ENCODE measurements around the gene CNTN2. TPM values are rescaled to one million over a fixed set of nuclear protein-coding genes. Genes with fewer than 3 reads are reported as not detected.

Gene CNTN2, protein sequence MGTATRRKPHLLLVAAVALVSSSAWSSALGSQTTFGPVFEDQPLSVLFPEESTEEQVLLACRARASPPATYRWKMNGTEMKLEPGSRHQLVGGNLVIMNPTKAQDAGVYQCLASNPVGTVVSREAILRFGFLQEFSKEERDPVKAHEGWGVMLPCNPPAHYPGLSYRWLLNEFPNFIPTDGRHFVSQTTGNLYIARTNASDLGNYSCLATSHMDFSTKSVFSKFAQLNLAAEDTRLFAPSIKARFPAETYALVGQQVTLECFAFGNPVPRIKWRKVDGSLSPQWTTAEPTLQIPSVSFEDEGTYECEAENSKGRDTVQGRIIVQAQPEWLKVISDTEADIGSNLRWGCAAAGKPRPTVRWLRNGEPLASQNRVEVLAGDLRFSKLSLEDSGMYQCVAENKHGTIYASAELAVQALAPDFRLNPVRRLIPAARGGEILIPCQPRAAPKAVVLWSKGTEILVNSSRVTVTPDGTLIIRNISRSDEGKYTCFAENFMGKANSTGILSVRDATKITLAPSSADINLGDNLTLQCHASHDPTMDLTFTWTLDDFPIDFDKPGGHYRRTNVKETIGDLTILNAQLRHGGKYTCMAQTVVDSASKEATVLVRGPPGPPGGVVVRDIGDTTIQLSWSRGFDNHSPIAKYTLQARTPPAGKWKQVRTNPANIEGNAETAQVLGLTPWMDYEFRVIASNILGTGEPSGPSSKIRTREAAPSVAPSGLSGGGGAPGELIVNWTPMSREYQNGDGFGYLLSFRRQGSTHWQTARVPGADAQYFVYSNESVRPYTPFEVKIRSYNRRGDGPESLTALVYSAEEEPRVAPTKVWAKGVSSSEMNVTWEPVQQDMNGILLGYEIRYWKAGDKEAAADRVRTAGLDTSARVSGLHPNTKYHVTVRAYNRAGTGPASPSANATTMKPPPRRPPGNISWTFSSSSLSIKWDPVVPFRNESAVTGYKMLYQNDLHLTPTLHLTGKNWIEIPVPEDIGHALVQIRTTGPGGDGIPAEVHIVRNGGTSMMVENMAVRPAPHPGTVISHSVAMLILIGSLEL
- total RNA-seq (ENCODE audit: unreplicated experiment) = 0.10 TPM
- long read RNA-seq = 0 reads

DNA sequence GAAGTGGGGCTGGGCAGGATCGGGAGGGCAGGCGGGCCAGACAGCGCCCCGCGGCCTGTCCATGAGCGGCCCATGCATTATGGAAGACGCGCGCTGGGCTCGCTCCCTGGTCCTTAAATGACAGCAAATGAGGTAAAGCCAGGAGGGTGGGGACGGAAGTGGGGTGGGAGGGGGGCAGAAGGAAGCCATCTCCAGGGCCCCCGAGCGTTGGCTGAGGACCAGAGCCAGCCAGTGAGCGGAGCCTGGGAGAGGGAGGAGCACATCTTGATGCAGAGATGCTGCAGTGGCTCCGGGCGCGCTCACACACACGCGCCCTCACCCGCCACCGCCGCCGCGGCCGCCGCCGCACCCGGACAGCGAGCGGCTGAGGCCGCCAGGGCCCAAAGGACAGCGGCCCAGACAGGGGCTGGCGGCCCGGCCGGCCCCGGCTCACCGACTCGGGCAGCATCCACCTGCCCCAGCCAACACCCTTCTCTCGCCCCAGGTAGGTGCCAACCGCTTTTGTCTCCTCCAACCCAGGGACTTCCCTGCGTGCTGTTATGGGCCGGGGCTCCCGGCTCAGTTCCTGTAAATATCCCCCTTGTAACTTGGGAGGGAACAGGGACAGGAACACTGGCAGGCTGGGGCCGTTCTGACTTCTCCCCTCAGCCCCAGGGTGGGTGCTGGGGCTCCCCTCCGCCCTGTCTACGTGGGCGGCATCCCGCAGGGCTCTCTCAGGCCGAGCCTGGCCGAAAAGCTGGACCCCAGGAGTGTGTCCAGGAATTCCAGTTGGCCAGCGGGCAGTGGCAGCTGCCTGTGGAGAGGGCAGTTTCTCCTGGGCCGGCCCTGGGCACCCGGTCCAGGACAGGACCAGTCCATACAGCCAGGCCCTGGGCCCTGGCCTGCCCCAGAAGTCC lies at the start of gene CNTN2:
CNTN2 (plus strand) TSS at position 302 of the 896 bp plus-strand sequence. CDS start 9,974 bp downstream, outside the sequence.
- Mint-ChIP-seq H3K4me3 (ENCODE audit: unreplicated experiment) (no peak within 1 kb of the TSS), H3K4me1 (ENCODE audit: unreplicated experiment) (peaks cover 13% of the 10 kb centered on the region), H3K27ac (ENCODE audit: unreplicated experiment) (no peak within 1 kb of the TSS), H3K36me3 (ENCODE audit: low read depth, unreplicated experiment) (peaks cover 5% of the 10 kb centered on the region), H3K9me3 (ENCODE audit: unreplicated experiment) (peaks cover 5% of the 10 kb centered on the region), H3K27me3 (ENCODE audit: unreplicated experiment) (peaks cover 10% of the 10 kb centered on the region)
- peak; percentile 44 for DNase-seq (ENCODE audit: low spot score)
- TF ChIP-seq CTCF (IDR thresholded peaks at IDR 0.05; ENCODE audit: unreplicated experiment) = no peak

- Mint-ChIP-seq H3K27ac (ENCODE audit: unreplicated experiment) (no peak overlapping the region), H3K4me1 (ENCODE audit: unreplicated experiment) (peaks cover 17% of the 10 kb centered on the region), H3K9me3 (ENCODE audit: unreplicated experiment) (no peaks in the 10 kb centered on the region), H3K4me3 (ENCODE audit: unreplicated experiment) (no peak overlapping the region), H3K36me3 (ENCODE audit: low read depth, unreplicated experiment) (no peaks in the 10 kb centered on the region), H3K27me3 (ENCODE audit: unreplicated experiment) (peaks cover 6% of the 10 kb centered on the region)
- no peak for TF ChIP-seq CTCF (IDR thresholded peaks at IDR 0.05; ENCODE audit: unreplicated experiment)
- no peak for DNase-seq (ENCODE audit: low spot score)
These were observed 48.7 kb upstream of the CNTN2 start for GRCh38 chr1:204994086-204994862.

- peaks cover 16% of the 10 kb centered on the region for H3K4me1 Mint-ChIP-seq (ENCODE audit: unreplicated experiment)
- DNase-seq (ENCODE audit: low spot score) = no peak
- H3K9me3 Mint-ChIP-seq (ENCODE audit: unreplicated experiment) = no peaks in the 10 kb centered on the region
- H3K27me3 Mint-ChIP-seq (ENCODE audit: unreplicated experiment) = peaks cover 6% of the 10 kb centered on the region
- no peaks in the 10 kb centered on the region for H3K36me3 Mint-ChIP-seq (ENCODE audit: low read depth, unreplicated experiment)
- TF ChIP-seq CTCF (IDR thresholded peaks at IDR 0.05; ENCODE audit: unreplicated experiment) = no peak
- H3K27ac Mint-ChIP-seq (ENCODE audit: unreplicated experiment) = no peak overlapping the region
- H3K4me3 Mint-ChIP-seq (ENCODE audit: unreplicated experiment) = no peak overlapping the region
These were observed 46.0 kb upstream of the CNTN2 start for GRCh38 chr1:204996981-204997380.

GRCh38 chr1:204997591-204998355 lies 45.2 kb upstream of the CNTN2 start:
- H3K36me3 Mint-ChIP-seq (ENCODE audit: low read depth, unreplicated experiment) = no peaks in the 10 kb centered on the region
- no peak overlapping the region for H3K4me3 Mint-ChIP-seq (ENCODE audit: unreplicated experiment)
- DNase-seq (ENCODE audit: low spot score) = no peak
- no peaks in the 10 kb centered on the region for H3K9me3 Mint-ChIP-seq (ENCODE audit: unreplicated experiment)
- peak overlapping the region; percentile 80 for H3K27ac Mint-ChIP-seq (ENCODE audit: unreplicated experiment)
- TF ChIP-seq CTCF (IDR thresholded peaks at IDR 0.05; ENCODE audit: unreplicated experiment) = no peak
- H3K27me3 Mint-ChIP-seq (ENCODE audit: unreplicated experiment) = peaks cover 6% of the 10 kb centered on the region
- H3K4me1 Mint-ChIP-seq (ENCODE audit: unreplicated experiment) = peaks cover 12% of the 10 kb centered on the region

Measured in endothelial cell (in vitro differentiated cells).